SH-SY5Y (cell line): ENCODE results near the gene NXNL2.

Experiments
- GATA2 ChIP-seq: IDR thresholded peaks from 2 replicates; pipeline ENCODE4 v1.6.1; 2011; ENCODE audit warnings: mild to moderate bottlenecking, low read depth, low read length
- GATA3 ChIP-seq: IDR thresholded peaks from 2 replicates; pipeline ENCODE4 v1.6.1; 2011; ENCODE audit warnings: low read depth, mild to moderate bottlenecking, low read length, moderate library complexity

Gene NXNL2

DNA sequence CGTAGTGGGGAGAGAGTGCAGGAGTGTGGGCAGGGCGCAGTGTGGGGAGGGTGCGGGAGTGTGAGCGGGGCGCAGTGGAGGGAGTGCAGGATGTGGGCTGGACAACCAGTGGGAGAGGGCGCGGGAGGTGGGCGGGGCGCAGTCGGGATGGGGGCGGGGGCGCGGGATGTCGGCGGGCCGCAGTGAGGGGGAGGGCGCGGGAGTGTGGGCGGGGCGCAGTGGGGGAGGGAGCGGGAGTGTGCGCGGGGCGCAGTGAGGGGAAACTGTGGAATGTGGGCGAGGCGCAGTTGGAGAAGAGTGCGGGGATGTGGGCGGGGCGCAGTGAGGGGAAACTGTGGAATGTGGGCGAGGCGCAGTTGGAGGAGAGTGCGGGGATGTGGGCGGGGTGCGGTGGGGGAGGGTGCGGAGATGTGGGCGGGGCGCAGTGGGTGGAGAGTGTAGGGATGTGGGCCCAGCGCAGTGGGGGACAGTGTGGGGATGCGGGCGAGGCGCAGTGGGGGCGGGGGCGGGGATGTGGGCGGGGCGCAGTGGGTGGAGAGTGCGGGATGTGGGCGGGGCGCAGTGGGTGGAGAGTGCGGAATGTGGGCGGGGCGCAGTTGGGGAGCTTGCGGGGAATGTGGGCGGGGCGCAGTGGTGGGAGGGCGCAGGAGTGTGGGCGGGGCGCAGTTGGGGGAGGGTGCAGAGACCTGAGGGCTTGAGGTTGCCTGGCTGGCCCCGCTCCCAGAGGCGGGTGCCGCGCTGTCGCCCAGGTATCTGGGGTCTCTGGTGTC lies at the start of gene NXNL2:
NXNL2 (plus strand) TSS at position 723 of the 770 bp plus-strand sequence. CDS start 257 bp downstream, outside the sequence.
- TF ChIP-seq GATA2 (no peak), GATA3 (no peak)

DNA sequence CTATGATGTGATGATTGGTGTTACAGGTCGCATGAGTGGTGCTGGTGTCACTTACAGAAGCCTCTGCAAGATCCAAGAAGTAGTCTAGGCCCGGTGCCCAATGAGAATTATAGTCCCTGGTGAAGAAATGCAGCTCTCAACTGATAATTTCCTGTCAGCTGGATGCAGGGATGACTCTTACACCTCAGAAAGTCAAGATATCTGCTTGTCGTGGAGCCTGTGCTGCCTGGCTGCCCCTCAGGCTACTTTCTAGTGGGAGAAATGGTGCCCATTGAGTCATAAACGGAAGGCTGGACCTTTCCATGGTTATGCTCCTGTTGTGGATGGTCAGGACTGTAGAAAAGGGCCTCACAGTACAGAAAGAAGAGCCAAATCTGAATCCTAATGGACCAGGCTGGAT lies 46.8 kb upstream of the NXNL2 start:
- no peak for TF ChIP-seq GATA3
- no peak for TF ChIP-seq GATA2

DNA sequence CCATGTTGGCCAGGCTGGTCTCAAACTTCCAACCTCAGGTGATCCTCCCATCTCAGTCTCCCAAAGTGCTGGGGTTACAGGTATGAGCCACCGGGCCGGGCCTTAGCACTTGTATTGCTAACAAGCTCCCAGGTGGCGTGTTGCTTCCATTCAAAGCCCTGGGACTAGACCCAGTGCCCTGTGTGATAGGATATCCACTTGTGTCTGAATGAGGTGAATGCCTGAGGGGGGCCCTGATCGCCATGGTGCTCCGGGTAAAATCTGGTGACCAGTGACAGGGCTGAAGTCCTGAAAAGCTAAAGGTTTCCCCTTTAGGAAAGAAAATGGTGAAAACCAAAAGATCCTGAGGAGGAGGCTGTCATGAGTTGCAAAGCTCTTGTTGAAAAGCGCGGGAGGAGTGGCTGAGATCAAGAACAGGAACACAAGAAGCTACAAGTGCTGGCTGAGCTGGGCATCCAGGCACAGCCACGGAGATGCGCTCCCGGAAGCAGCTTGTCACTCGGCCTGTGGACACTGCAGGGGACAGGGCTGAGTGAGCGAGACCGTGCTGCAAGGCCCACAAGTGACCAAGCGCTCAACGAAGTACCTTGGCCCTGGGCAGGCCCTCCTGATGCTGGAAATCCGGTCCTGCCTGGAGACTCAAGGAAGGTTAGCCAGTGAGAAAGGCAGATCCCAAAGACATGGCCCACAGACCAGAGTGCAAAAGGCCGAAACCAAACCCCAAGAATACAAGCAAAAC lies 39.8 kb upstream of the NXNL2 start:
- TF ChIP-seq GATA3 (no peak), GATA2 (no peak)

DNA sequence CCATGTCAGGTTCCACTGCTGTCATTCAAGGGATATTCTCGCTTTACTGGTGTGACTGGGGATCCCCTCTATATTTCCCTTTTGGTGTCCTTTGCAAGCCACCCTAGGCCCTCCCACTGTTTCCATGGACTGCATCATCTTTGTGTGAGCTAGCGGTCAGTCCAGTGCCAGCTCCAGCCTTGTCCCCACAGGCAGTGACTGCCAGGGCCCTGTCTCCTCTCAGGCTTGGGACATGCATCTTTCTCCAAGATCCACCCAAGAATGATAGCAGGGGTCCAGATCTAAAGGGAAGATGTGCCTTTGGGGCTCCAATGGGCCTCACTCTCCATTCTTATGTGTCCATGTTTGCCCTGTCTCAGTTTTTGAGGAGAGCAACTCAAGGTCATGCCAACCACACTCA lies 37.8 kb upstream of the NXNL2 start:
- TF ChIP-seq GATA3, result no peak
- no peak for TF ChIP-seq GATA2

DNA sequence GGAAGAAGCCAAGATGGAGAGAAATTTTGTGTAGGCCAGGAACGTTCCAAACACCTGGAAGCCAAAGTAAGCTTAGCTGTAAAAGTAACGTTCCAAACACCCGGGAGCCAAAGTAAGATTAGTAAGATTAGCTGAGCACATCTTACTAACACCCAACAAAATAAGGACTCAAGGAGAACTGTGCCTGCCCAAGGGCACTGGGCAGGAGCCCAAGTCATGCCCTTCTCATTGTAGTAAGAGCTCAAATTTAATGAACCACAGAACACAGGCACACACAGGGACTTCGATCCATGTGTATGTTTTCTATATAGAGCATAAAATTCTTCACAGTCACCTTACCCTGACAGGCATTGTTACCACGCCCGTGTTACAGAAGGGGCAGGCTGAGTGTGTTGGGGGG lies 36.1 kb upstream of the NXNL2 start:
- no peak for TF ChIP-seq GATA3
- no peak for TF ChIP-seq GATA2

DNA sequence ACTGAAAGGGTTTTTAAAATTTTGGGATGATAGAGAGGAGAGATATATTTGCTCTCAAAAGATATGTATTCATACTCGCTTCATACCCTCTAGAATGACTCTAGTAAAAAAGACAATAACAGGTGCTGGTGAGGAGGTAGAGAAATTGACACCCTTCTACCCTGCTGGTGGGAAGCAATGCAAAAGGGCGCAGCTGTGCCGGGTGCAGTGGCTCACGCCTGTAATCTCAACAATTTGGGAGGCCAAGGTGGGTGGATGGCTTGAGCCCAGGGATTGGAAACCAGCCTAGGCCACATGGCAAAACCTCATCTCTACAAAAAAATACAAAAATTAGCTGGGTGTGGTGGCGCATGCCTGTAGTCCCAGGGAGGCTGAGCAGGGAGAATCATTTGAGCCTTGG lies 33.9 kb upstream of the NXNL2 start:
- TF ChIP-seq GATA3 (no peak), GATA2 (no peak)

DNA sequence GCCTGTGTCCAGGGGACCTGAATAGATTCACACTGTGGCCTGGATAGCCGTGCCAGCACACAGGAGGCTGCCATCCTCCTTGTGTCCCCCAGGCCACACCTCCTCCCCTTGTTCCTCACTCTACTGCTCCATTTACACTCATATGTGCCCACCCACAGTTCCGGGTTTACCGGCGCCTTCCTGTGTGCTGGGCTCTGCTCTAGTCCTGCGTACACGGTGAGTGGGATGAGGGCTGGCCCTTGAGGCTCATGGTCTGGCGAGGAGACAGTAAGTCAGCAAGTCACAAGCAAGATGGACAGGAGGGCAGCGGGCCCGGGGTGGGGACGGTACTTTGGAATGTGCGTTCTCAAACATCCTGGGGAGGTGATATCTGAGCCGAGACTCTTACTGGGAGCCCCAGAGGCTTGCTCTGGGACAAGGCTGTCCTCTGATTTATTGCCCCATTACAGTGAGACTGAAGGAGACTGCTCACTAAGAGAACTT lies 32.4 kb upstream of the NXNL2 start:
- no peak for TF ChIP-seq GATA3
- no peak for TF ChIP-seq GATA2

DNA sequence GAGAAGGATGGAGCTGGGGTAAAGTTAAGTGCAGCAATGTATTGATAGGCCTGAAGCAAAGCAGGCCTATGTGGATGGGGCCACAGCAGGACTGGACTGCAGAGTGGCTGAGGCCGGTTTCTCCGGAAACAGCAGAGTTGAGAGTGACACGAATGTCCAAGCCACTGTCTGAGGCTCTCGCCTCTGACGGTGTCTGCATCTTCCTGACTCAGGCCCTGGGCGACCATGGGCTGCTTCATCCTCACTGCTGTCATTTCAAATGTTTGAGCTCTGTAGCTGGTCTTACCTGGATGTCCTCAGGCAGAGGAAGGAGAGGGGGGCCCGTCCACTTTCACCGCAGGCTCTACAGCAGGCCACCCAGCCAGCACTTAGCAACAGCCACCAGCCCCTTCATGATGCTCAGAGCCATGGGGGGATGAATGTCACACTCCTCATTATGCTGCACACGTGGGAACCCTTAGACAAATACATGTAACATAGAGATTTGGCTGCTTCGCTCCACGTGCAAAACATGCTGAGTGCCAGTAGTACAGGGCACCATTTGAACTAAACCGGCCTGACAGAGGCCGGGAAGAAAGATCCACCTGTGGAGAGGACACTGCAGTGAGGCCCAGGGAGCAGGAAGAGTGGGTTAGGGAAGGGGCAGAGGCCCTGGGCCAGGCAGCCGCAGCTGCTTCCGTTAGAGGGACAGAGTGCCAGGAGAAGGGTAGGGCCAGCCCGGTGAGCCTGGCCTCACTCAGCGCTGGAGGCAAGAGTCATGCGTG lies 31.7 kb upstream of the NXNL2 start:
- TF ChIP-seq GATA3 (no peak), GATA2 (no peak)

DNA sequence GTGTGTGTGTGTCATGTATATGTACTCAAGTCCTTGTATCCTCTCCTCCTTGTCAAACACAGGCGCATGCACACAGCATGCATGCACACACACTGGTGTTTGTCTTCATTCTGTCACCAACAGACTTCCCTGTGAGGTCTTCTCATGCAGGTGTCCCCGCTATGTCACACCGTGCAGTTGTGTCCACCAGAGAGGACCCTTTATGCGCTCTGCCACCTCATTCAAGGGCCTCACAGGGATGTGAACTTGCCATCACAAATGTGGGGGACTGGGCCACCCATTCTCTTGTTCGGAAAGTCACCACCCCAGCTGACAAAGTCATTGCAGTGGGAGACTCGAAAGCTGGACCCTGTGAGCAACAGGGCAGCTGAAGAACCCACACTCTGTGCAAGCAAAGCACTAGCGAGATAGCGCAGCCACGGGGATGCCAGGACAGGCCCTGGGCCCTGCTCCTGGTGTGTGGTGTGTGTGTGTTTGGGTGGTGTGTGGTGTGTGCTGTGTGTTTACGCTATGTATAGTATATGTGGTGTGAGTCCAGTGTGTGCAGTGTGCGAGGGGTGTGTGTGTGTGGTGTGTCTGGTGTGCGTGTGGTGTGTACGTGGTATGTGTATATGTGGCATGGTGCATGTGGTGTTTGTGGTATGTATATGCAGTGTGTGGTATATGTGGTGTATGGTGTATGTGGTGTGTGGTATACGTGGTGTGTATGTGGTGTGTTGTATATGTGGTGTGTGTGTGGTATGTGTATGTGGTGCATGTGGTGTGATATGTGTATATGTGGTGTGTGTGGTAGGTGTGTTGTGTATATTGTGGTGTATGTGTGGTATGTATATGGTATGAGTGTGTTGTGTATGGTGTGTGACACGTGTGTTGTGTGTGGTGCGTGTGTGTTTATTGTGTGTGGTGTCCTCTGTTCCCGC lies 30.9 kb upstream of the NXNL2 start:
- TF ChIP-seq GATA2, result no peak

DNA sequence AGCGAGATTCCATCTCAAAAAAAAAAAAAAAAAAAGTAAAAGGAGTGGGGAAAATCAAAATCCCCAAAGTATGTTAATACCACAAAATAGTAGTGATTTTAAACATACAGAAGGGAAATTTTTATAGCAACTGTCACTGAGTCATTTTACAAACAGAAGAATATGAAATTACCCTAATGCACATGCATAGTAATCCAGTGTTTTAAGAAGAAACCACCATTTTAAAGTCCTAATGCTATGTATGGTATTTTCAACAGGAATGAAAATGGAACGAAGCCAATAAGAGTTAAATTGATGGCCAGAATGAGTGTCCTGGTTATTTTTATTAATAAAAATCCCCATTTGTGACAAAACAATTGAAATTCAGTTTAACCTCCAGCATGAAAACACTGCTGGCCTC lies 26.7 kb upstream of the NXNL2 start:
- TF ChIP-seq GATA2, result no peak
- TF ChIP-seq GATA3, result no peak

DNA sequence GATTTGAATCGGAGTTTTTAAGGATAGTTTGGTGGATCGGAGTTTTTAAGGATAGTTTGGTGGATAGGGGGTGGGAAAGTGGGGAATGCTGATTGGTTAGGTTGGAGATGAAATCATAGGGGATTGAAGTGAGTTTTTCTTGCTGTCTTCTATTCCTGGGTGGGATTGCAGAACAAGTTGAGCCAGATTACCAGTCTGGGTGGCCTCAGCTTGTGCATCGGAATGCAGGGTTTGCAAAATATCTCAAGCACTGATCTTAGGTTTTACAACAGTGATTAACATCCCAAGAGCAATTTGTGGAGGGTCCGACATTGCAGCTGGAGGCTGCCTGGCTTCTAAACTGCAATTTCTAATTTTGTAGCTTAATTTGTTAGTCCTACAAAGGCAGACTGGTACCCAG lies 23.1 kb upstream of the NXNL2 start:
- TF ChIP-seq GATA3 (no peak), GATA2 (no peak)

DNA sequence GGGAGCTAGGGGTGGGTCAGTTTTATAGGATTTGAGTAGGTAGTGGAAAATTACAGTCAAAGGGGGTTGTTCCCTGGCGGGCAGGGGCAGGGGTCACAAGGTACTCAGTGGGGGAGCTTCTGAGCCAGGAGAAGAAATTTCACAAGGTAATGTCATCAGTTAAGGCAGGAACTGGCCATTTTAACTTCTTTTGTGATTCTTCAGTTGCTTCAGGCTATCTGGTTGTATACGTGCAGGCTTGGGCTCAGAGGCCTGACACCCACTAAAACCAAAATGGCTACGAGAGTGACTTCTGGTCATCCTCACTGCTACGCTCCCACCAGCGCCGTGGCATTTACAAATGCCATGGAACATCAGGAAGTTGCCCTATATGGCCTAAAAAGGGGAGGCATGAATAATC lies 20.7 kb upstream of the NXNL2 start:
- no peak for TF ChIP-seq GATA3
- no peak for TF ChIP-seq GATA2

DNA sequence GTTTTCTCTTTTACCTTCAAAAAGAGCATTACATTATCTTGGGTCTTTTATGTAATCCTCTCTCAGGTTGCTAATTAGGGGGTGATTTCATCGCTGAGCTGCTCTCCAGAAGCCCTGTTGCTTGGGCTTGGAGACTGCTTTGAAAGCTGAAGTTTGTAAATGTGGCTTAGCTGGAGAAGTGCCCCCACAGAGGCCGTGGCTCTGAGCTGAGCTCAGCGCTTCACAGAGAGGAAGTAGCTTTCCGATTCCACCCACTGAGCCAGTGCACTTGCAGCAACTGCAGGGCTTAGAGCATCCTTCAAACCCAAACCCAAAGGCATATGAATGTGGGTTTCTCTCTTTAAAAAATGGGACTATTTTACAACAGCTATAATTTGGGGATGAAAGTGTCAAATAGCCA lies 13.7 kb upstream of the NXNL2 start:
- TF ChIP-seq GATA3 (no peak), GATA2 (no peak)
